ENCODE measurements around the gene PAK1.

DNA sequence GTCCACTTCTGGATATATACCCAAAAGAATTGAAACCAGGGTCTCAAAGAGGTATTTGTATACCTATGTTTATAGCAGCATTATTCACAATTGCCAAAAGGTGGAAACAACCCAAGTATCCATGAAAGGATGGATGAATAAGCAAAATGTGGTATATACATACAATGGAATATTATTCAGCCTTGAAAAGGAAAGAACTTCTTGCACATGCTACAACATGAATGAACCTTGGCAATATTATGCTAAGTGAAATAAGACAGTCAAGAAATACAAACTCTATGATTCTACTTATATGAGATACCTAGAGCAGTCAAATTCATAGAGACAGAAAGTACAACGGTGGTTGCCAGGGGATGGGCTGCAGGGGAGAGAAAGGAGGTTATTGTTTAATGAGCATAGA lies 21.6 kb upstream of the PAK1 start:
- no peak for TF ChIP-seq POLR2AphosphoS5 (IDR thresholded peaks at IDR 0.05; ENCODE audit: insufficient read depth, low read depth, low read length)
- TF ChIP-seq, protein P1, sequence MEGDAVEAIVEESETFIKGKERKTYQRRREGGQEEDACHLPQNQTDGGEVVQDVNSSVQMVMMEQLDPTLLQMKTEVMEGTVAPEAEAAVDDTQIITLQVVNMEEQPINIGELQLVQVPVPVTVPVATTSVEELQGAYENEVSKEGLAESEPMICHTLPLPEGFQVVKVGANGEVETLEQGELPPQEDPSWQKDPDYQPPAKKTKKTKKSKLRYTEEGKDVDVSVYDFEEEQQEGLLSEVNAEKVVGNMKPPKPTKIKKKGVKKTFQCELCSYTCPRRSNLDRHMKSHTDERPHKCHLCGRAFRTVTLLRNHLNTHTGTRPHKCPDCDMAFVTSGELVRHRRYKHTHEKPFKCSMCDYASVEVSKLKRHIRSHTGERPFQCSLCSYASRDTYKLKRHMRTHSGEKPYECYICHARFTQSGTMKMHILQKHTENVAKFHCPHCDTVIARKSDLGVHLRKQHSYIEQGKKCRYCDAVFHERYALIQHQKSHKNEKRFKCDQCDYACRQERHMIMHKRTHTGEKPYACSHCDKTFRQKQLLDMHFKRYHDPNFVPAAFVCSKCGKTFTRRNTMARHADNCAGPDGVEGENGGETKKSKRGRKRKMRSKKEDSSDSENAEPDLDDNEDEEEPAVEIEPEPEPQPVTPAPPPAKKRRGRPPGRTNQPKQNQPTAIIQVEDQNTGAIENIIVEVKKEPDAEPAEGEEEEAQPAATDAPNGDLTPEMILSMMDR (IDR thresholded peaks at IDR 0.05; ENCODE audit: extremely low read depth in 1 of 2, insufficient read depth in 1 of 2, low read depth in 1 of 2, low read length in 2 of 2), result no peak
- TF ChIP-seq FOS (IDR thresholded peaks at IDR 0.05; ENCODE audit: borderline replicate concordance, insufficient read depth, low read length), result no peak
- no peak for TF ChIP-seq EZH2 (IDR thresholded peaks at IDR 0.05; ENCODE audit: borderline replicate concordance, low read depth, low read length, severe bottlenecking)

Measured in endothelial cell of umbilical vein (primary cell).